ENCODE measurements around the gene IGFN1.
"Not testable (repeated sequence)": the region's sequence is repeated elsewhere in the genome, so short reads cannot be mapped to it uniquely, and the experiment has no call there.

IGFN1 gene

DNA sequence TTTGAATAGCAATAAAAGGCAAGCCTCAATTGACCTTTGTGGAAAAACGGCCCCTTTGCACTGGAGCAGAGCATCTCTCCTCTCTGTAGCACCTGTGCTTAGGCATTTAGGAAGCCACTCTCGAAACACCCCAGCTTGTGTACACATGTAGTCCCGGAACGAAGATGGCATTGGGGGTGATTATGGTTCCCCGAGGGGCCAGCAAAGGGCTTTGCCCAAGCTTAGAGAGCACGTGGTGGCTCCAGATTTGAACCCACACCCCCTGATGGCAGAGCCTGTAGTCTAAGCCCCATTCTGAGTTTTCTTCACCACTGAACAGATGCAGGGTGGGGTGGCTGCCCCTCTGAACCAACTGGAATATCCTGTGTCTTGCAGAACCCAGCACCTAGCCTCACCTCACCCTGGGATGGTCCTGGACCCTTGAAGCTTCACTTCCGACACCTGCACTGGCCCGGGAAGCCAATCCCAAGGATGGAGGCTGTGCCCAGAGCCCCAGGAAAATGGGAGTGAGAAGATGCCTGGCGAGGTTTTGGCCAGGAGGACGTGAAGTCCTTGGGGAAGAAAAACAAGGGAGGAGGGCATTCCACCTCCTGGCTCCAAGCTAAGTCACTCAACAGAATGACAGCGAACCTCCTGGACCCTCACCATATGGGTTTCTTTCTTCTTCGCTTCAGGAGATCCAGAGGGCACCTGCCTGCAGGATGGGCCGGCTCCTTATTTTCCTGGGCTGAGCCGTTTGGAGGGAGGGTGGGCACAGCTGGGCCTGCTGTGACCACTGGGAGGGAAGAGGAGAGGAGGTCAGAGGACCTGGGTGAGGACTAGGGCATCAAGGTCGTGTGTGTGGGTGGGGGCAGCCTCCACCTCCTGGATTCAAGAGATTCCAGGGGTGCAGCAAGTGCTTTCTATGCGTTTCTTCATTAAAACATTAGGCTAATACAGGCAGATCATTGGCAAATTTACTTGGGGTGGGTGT is 37.7 kb downstream of the IGFN1 start:
- Mint-ChIP-seq H3K9me3 (no peaks in the 10 kb centered on the region), H3K4me3 (no peak overlapping the region), H3K4me1 (no peaks in the 10 kb centered on the region), H3K27me3 (peaks cover 59% of the 10 kb centered on the region), H3K36me3 (ENCODE audit: insufficient read depth) (no peaks in the 10 kb centered on the region), H3K27ac (ENCODE audit: low read depth) (no peak overlapping the region)
- DNase-seq (ENCODE audit: low spot score in 2 of 2) (peak in 1 of 2 donors; percentile 6), ATAC-seq (replicated peaks; ENCODE audit: extremely low read depth, poor library complexity, severe bottlenecking) (no peak)

DNA sequence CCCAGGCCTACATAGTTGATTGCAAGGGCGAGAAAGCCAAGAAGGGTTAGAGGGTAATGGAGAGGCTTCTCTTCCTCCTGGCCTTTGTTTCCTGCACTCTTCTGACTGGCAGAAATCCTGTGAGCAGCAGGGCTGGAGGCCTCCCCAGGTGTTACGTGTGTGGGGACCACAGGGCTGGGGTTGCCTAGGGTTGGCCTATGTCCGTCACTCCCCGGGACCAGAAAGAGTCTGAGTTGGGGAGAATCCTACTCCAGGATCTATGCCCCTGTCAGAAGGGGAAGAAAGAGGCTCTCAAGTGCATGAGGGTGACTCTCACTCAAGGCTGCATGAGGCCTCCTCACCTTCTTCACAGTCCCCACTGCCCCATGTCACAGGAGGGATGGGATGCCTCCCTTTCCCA is 38.5 kb downstream of the IGFN1 start:
- H3K9me3 Mint-ChIP-seq, result no peaks in the 10 kb centered on the region
- DNase-seq (ENCODE audit: low spot score in 2 of 2) (no peak), ATAC-seq (replicated peaks; ENCODE audit: extremely low read depth, poor library complexity, severe bottlenecking) (no peak)
- no peak overlapping the region for H3K4me3 Mint-ChIP-seq
- no peak overlapping the region for H3K27ac Mint-ChIP-seq (ENCODE audit: low read depth)
- H3K27me3 Mint-ChIP-seq, result peaks cover 59% of the 10 kb centered on the region
- no peaks in the 10 kb centered on the region for H3K4me1 Mint-ChIP-seq
- no peaks in the 10 kb centered on the region for H3K36me3 Mint-ChIP-seq (ENCODE audit: insufficient read depth)

DNA sequence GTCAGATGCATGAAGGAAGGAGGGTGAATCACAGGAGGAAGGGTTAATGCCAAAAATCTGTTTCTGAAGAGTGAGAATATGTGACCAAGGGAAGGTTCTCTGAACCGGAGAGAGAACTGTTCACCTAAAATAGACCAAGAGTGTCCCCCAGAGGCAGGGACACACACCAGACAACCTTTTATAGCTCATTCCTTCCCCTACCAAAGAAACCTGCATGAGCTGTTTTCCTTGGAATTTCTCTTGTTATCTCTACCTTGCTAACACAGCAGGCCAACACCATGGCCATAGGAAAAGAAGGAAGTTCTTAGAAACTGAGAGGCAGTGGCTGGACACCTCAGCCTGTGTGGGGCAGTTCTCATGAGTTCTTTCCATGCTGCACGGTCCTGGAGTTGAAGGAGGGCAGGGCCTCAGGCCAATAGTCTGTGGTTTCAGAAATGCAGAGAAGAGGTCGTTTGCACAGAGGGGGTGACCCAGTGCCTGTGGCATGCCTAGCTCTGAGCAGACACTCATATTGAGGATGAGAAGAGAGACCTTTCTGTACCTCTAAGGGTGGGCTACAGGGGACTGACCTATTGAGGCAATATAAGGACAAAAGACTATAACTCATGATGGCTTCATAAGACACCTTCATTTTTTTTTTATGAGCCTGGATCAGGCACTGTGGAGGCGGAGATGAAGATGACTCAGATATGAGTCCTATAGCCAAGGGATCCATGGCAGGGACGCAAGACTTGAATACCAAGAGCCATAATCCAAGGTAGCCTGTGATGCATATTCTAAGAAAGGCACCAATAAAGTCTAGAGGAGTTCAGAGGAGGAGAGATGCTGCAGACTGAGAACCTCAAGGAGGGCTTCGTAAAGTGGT is 39.4 kb downstream of the IGFN1 start:
- Mint-ChIP-seq H3K4me1 (no peaks in the 10 kb centered on the region), H3K4me3 (no peak overlapping the region), H3K9me3 (no peaks in the 10 kb centered on the region), H3K36me3 (ENCODE audit: insufficient read depth) (no peaks in the 10 kb centered on the region), H3K27me3 (peaks cover 59% of the 10 kb centered on the region), H3K27ac (ENCODE audit: low read depth) (no peak overlapping the region)
- DNase-seq (ENCODE audit: low spot score in 2 of 2) (no peak), ATAC-seq (replicated peaks; ENCODE audit: extremely low read depth, poor library complexity, severe bottlenecking) (no peak)

DNA sequence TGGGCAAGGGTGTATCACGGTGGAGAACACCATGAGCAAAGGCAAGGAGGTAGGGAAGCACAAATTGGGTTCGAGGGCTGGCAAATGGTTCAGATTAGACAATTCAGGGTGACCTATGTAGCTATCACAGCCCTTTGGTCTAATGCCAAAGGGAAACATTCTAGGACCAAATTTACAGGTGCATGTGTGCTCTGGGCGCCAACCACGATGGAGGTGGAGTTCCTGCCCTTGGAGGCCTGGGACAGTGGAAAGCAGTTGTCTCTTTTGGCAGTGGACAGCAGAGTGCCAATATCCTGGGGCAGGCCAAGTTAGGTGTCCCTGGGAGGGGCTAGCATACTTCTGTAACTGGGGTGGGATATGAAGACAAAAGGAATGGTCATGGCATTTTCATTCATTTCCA is 40.1 kb downstream of the IGFN1 start:
- Mint-ChIP-seq H3K9me3 (no peaks in the 10 kb centered on the region), H3K27me3 (peaks cover 59% of the 10 kb centered on the region), H3K4me1 (no peaks in the 10 kb centered on the region), H3K4me3 (no peak overlapping the region), H3K27ac (ENCODE audit: low read depth) (no peak overlapping the region), H3K36me3 (ENCODE audit: insufficient read depth) (no peaks in the 10 kb centered on the region)
- DNase-seq (ENCODE audit: low spot score in 2 of 2), result no peak
- ATAC-seq (replicated peaks; ENCODE audit: extremely low read depth, poor library complexity, severe bottlenecking), result no peak

DNA sequence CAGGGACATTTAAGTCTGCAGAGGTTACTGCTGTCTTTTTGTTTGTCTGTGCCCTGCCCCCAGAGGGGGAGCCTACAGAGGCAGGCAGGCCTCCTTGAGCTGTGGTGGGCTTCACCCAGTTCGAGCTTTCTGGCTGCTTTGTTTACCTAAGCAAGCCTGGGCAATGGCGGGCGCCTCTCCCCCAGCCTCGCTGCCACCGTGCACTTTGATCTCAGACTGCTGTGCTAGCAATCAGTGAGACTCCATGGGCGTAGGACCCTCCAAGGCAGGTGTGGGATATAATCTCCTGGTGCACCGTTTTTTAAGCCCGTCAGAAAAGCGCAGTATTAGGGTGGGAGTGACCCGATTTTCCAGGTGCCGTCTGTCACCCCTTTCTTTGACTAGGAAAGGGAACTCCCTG is 49.0 kb downstream of the IGFN1 start:
- not testable (repeated sequence) for H3K27ac Mint-ChIP-seq (ENCODE audit: low read depth); H3K36me3 Mint-ChIP-seq (ENCODE audit: insufficient read depth); DNase-seq (ENCODE audit: low spot score in 2 of 2); H3K4me3 Mint-ChIP-seq; H3K9me3 Mint-ChIP-seq; ATAC-seq (replicated peaks; ENCODE audit: extremely low read depth, poor library complexity, severe bottlenecking); H3K4me1 Mint-ChIP-seq
- peaks cover 68% of the 10 kb centered on the region for H3K27me3 Mint-ChIP-seq

DNA sequence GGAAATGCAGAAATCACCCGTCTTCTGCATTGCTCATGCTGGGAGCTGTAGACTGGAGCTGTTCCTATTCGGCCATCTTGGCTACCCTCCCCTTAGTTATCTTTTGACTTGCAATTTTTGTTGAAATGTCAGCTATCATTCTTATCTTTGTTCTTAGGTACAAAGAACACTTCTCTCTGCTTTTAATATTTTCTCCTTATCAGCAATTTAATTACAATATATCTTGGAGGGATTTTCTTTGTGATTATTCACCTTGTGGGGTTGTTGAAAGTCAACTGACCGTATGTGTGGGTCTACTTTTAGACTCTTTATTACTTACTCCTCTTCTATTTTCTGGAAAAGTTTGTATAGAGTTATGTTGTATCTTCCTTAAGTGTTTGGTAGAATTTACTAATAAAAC is 49.5 kb downstream of the IGFN1 start:
- Mint-ChIP-seq H3K27ac (ENCODE audit: low read depth) (no peak overlapping the region), H3K4me3 (no peak overlapping the region), H3K9me3 (no peaks in the 10 kb centered on the region), H3K27me3 (peaks cover 74% of the 10 kb centered on the region), H3K4me1 (no peaks in the 10 kb centered on the region), H3K36me3 (ENCODE audit: insufficient read depth) (no peaks in the 10 kb centered on the region)
- DNase-seq (ENCODE audit: low spot score in 2 of 2), result no peak
- no peak for ATAC-seq (replicated peaks; ENCODE audit: extremely low read depth, poor library complexity, severe bottlenecking)

DNA sequence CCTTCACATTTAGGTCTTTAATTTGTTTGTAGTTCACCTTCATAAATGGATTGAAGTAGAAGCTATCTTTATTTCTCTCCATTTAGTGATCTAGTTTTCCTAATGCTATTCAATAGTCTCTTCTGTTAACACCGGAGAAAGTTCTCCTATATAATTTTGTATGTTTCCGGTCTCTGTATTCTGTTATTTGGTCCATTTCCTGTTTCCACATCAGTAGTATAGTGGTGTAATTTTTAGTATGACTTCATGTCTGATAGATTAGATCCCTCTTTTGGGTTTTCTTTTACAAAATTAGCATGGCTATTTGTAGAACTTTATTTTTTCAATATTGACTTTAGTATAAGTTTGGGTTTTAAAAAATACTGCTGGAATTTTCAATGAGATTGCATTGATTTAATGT is 51.1 kb downstream of the IGFN1 start:
- H3K27ac Mint-ChIP-seq (ENCODE audit: low read depth), result no peak overlapping the region
- no peak overlapping the region for H3K4me3 Mint-ChIP-seq
- no peak for DNase-seq (ENCODE audit: low spot score in 2 of 2)
- no peaks in the 10 kb centered on the region for H3K36me3 Mint-ChIP-seq (ENCODE audit: insufficient read depth)
- peaks cover 89% of the 10 kb centered on the region for H3K27me3 Mint-ChIP-seq
- H3K4me1 Mint-ChIP-seq, result no peaks in the 10 kb centered on the region
- H3K9me3 Mint-ChIP-seq, result no peaks in the 10 kb centered on the region
- no peak for ATAC-seq (replicated peaks; ENCODE audit: extremely low read depth, poor library complexity, severe bottlenecking)

DNA sequence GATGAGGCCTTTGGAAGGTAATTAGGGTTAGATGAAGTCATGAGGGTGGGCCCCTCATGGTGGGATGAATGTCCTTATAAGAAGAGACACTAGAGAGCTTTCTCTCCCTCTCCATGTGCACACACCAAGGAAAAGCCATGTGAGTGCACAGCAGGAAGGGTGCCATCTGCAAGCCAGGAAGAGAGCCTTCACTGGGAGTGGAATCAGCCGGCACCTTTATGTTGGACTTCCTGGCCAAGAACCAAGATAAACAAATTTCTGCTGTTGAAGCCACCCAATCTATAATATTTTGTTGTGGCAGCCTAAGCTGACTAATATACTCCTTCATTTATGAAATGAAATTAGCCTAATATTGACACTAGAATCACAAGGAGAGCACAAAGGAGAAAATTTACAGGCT is 54.5 kb downstream of the IGFN1 start:
- no peaks in the 10 kb centered on the region for H3K9me3 Mint-ChIP-seq
- H3K27me3 Mint-ChIP-seq, result peaks cover 66% of the 10 kb centered on the region
- no peak overlapping the region for H3K27ac Mint-ChIP-seq (ENCODE audit: low read depth)
- H3K36me3 Mint-ChIP-seq (ENCODE audit: insufficient read depth), result no peaks in the 10 kb centered on the region
- no peak for DNase-seq (ENCODE audit: low spot score in 2 of 2)
- no peaks in the 10 kb centered on the region for H3K4me1 Mint-ChIP-seq
- no peak for ATAC-seq (replicated peaks; ENCODE audit: extremely low read depth, poor library complexity, severe bottlenecking)
- H3K4me3 Mint-ChIP-seq, result no peak overlapping the region

DNA sequence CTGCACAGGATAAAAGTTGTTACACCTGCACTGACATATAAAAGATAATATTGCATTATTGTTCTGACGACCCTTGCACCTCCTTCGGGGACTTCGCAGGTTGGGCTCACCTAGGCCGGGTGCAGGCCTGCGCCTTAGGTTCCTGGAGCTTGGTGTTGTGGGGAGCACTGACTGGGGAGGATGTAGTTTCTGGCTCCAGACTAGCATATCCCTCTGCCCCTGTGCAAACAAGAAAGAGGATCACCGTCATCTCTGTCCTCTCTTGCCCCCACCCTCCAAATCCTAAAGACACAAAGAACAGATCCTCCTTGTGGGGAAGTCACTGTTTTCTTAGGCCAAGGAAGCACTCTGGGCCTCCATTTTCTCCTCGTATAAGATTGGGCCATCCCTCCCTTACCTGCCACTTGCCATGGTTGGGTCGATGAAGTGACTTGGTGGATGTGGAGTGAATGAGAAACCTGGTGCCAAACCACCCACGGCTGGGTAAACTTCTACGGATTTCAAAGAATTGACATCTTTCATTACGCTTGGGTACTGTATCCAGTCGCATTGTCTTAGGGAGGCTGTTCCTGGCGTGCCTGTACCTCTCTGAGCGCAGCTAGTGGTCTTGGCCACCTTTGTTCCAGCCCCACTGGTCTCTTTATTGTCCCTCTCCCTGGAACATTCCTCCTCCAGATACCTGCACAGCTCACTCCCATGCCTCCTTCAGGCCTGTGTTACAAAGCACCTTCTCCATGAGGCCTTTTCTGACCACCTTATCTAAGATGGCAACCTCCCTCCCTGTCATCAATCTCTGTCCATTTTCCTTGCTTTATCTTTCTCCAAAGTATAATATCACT is 58.3 kb downstream of the IGFN1 start:
- H3K4me3 Mint-ChIP-seq, result no peak overlapping the region
- H3K9me3 Mint-ChIP-seq, result no peaks in the 10 kb centered on the region
- no peaks in the 10 kb centered on the region for H3K4me1 Mint-ChIP-seq
- ATAC-seq (replicated peaks; ENCODE audit: extremely low read depth, poor library complexity, severe bottlenecking) (no peak), DNase-seq (ENCODE audit: low spot score in 2 of 2) (no peak)
- no peak overlapping the region for H3K27ac Mint-ChIP-seq (ENCODE audit: low read depth)
- peaks cover 50% of the 10 kb centered on the region for H3K27me3 Mint-ChIP-seq
- no peaks in the 10 kb centered on the region for H3K36me3 Mint-ChIP-seq (ENCODE audit: insufficient read depth)

DNA sequence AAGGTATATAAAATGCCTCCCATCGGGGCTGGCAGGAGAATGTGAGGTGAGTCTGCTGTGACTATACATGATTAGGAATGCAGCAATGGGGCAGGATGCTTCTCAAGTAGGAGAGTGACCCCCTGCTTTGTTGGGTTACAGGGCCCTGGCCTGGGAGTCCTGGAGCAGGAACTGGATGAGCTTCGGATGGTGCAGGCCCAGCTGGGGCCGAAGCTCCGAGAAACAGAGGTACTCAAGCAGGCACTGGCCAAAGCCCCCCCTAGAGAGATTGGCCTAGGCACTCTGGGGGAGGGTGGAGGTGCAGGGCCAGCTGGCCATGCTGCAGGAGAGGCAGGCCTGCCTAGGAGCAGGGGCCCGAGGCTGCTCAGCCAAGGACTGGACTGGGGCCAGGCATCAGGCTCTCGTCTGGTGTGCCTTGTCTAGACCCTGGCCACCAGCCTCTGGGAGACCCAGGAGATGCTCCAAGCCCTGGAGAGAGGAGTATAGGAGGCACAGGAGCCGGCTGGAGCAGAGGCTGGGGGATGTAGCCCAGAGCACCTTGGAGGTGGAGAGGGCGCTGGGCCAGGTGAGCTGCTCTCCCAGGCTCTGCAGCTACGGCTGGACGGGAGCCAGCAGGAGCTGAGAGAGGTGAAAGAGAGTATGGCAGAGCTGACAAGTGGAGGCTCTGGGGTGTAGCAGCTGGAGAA is 59.8 kb downstream of the IGFN1 start:
- H3K27ac Mint-ChIP-seq (ENCODE audit: low read depth), result no peak overlapping the region
- H3K36me3 Mint-ChIP-seq (ENCODE audit: insufficient read depth), result no peaks in the 10 kb centered on the region
- no peaks in the 10 kb centered on the region for H3K9me3 Mint-ChIP-seq
- DNase-seq (ENCODE audit: low spot score in 2 of 2) (no peak), ATAC-seq (replicated peaks; ENCODE audit: extremely low read depth, poor library complexity, severe bottlenecking) (no peak)
- H3K27me3 Mint-ChIP-seq, result peaks cover 35% of the 10 kb centered on the region
- no peaks in the 10 kb centered on the region for H3K4me1 Mint-ChIP-seq
- no peak overlapping the region for H3K4me3 Mint-ChIP-seq

DNA sequence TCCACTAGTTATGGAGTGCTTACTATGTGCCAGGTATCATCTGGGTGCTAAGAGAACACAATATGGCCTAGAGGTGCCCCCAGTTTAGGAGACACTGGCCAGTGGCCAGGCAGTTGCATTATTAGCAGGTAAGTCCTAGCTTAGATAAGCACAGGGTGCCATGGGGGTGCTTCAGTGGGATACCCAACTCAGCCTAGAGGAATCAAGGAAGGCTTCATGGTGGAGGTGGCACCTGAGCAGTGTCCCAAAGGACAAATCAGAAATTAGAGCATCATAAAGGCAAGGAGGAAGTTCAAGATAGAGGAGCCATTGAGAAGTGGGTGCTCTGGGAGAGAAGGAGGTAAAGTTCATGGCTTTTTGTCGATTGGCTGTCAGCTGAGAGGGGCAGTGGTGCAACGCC is 60.8 kb downstream of the IGFN1 start:
- H3K36me3 Mint-ChIP-seq (ENCODE audit: insufficient read depth), result no peaks in the 10 kb centered on the region
- DNase-seq (ENCODE audit: low spot score in 2 of 2) (no peak), ATAC-seq (replicated peaks; ENCODE audit: extremely low read depth, poor library complexity, severe bottlenecking) (no peak)
- H3K27me3 Mint-ChIP-seq, result peaks cover 25% of the 10 kb centered on the region
- H3K4me1 Mint-ChIP-seq, result no peaks in the 10 kb centered on the region
- H3K9me3 Mint-ChIP-seq, result no peaks in the 10 kb centered on the region
- H3K4me3 Mint-ChIP-seq, result no peak overlapping the region
- H3K27ac Mint-ChIP-seq (ENCODE audit: low read depth), result no peak overlapping the region

Measured in central memory CD8-positive, alpha-beta T cell (primary cell).